GM23338 (cell line): Measurements from ENCODE around the gene PGPEP1.

Experiments used
- CREB1 ChIP-seq: fragments of 250-450 bp; sonication (Bioruptor Pico); IDR thresholded peaks from 2 replicates; pipeline ENCODE4 v1.5.0; 2020; ENCODE audit warnings: low read depth, mild to moderate bottlenecking, moderate library complexity
- CTCF ChIP-seq, 2 experiments: fragments of 200-600 bp in 1 of 2; sonication (generic) in 1 of 2; conservative IDR thresholded peaks; 2 replicates each; pipeline versions ENCODE4 v1.5.1 to v1.6.1; 2016 to 2017; ENCODE audit warnings: antibody characterized with exemption in 2 of 2, low read depth in 2 of 2, mild to moderate bottlenecking in 2 of 2, moderate library complexity in 1 of 2
- EZH2 ChIP-seq: fragments of 200-600 bp; sonication (generic); IDR thresholded peaks from one replicate; pipeline ENCODE4 v1.8.0; 2017; ENCODE audit warnings: antibody characterized with exemption, mild to moderate bottlenecking, low read depth; ENCODE audit not compliant: unreplicated experiment
- EZH2phosphoT487 ChIP-seq: fragments of 200-600 bp; sonication (generic); IDR thresholded peaks from one replicate; pipeline ENCODE4 v1.8.1; 2018; ENCODE audit warnings: antibody characterized with exemption; ENCODE audit not compliant: unreplicated experiment
- JUNB ChIP-seq: IDR thresholded peaks from one replicate; pipeline ENCODE4 v1.6.1; 2016; ENCODE audit warnings: antibody characterized with exemption; ENCODE audit not compliant: unreplicated experiment
- NANOG ChIP-seq: IDR thresholded peaks from 2 replicates; pipeline ENCODE4 v1.6.1; 2016; ENCODE audit warnings: antibody characterized with exemption, borderline replicate concordance
- POLR2AphosphoS5 ChIP-seq: IDR thresholded peaks from 2 replicates; pipeline ENCODE4 v1.6.1; 2016; ENCODE audit warnings: antibody characterized with exemption, low read depth
- REST ChIP-seq: IDR thresholded peaks from one replicate; pipeline ENCODE4 v1.6.1; 2018; ENCODE audit warnings: antibody characterized with exemption; ENCODE audit not compliant: unreplicated experiment
- ZNF331 ChIP-seq: fragments of 250-450 bp; sonication (Bioruptor Pico); IDR thresholded peaks from 2 replicates; pipeline ENCODE4 v1.5.0; 2020; ENCODE audit warnings: low read depth, mild to moderate bottlenecking, moderate library complexity

- TF ChIP-seq CTCF (conservative IDR thresholded peaks at IDR 0.05; ENCODE audit: low read depth in 2 of 2) (no peak), REST (no peak), EZH2 (no peak), POLR2AphosphoS5 (no peak; the same call in 1 of the 2 replicates), CREB1 (no peak), EZH2phosphoT487 (no peak), NANOG (no peak), ZNF331 (CRISPR knock-in tag) (no peak), JUNB (no peak)
Measured at GRCh38 chr19:18308051-18308947, 32.1 kb upstream of the PGPEP1 start.
